GM12873 (cell line): Measurements from ENCODE around the gene CAPN5.

ENCODE experiments used
- CTCF ChIP-seq: IDR thresholded peaks from 2 replicates; pipeline ENCODE4 v1.5.1; 2012; ENCODE audit warnings: low read depth, mild to moderate bottlenecking, moderate library complexity, low read length, control low read depth; ENCODE audit not compliant: insufficient read depth; ENCODE audit errors: missing control alignments

CAPN5 gene

GRCh38 chr11:77153276-77154185 lies 86.8 kb downstream of the CAPN5 start:
- no peak for TF ChIP-seq CTCF

- TF ChIP-seq CTCF: no peak
Measured at GRCh38 chr11:77154381-77155081, 87.8 kb downstream of the CAPN5 start.

GRCh38 chr11:77155082-77155475 lies 88.3 kb downstream of the CAPN5 start:
- TF ChIP-seq CTCF: no peak

GRCh38 chr11:77155556-77156130 lies 88.9 kb downstream of the CAPN5 start:
- TF ChIP-seq CTCF: no peak

- no peak for TF ChIP-seq CTCF
Measured at GRCh38 chr11:77156396-77157195, 89.8 kb downstream of the CAPN5 start.

- no peak for TF ChIP-seq CTCF
Measured at GRCh38 chr11:77158041-77158695, 91.4 kb downstream of the CAPN5 start.
